Measurements from ENCODE around the gene PMP22.

PMP22 gene

DNA sequence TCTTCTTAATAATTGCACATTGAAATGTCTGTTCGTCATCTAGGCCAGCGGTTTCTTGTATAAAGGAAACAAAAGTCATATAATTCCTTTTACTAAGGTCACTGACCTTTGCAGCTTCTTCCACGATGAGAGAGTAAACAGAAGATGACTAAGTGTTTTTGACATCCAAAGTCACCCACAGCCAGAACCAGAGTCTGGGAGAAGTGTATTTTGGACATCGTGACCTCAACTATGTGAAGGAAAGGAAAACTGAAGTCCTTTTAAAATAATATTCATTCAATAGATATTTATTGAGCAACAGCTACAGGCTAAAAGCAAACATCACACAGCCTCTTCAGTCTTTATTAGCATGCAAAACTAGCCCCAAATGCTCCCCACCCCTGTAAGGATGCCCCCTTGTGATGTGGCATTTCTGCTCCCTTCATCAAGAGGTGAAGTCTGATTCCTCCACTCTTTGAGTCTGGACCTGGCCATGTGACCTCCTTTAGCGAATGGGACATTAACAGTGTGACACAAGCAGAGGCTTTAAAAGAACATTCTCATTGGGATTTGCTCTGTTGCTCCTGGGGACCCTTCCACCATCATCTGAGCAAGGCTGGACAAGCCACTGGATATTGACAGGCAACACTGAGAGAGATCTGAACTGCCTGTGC is 8.1 kb upstream of the PMP22 start:
- ATAC-seq = no peak

DNA sequence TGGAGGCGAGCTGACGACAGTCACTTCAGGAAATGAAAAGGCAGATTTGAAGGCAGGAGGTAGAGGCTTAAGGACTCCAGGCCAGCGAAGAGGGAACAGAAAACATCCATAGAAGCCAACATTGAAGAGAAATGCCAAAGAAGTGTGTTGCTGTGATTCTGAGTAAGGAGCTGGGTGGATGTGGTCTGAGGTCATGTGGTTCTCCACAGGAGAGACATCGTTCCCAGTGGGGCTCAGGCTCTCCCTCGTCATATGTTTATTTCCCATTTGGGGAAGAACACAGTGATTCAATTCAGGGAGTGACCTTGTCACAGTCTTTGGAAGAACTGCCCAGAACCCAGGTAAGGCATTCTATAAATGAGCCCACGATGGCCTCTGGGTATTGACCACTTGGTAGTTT is 6.6 kb upstream of the PMP22 start:
- ATAC-seq = no peak

- ATAC-seq = no peak
Observed at GRCh38 chr17:15270628-15271381, 5.7 kb upstream of the PMP22 start.

DNA sequence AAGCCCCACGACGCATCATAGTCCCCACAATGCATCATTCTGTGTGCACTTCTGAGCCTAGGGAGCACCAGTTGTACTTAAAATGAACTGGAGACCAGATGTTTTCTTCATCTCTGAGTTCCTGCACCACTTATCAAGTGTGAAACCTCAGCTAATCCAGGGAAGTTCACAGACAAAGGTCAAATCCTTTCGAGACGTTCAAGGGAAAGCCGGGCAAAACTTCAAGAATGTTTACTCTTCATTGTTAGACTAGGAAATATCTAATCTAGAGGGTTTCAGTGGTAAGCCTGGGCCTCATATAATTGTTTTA is 4.6 kb upstream of the PMP22 start:
- ATAC-seq = no peak

DNA sequence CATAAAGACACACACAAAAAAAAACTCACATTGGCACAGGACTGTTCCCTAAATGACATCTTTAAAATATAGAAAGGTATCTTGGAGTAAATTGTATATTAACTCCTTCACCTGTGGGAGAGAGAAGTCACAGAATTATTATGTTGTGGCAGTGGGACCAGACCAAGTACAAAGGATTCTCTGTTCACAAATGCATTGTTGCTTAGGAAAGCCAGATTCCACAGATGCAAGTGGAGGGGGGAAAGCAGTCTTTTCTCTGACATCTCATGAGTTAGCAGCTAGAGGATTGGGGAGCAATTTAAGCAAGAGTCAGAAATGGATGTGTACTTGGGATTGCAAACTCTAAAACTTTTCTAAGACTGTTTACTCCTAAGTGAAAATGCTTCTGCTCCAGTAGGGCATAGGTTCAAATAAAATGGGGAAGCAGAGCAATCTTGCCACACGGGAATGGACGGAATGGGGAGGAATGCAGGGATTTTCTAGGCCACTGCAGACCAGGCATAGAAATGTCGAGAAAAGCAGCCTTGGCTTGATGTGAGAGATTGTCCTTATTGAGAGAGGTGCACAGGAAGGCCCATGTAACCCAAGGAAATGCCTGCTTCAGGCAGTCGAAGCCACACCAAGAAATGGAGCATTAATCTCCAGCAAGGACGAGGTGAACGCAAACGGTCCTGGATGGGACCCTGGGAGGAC is 4.1 kb upstream of the PMP22 start:
- no peak for ATAC-seq

DNA sequence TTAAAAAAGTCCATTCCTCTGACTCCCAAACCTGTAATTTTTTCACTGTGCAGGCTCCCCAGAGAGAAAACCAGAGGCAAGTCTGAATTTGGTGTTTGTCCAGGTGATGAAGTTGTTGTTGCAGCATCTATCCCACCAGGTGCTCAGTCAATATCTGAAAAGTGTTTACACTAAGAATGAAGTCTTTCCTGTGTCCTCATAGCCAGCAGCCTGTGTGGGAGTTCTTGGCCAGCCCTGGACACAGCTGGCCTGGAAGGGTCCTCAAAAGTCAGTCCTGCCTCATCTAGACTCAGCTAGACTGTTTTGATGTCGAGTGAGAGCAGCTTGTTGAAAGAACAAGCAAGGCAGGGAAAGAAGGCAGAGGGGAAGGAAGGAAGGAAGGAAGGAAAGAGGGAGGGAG is 3.3 kb upstream of the PMP22 start:
- ATAC-seq = no peak

DNA sequence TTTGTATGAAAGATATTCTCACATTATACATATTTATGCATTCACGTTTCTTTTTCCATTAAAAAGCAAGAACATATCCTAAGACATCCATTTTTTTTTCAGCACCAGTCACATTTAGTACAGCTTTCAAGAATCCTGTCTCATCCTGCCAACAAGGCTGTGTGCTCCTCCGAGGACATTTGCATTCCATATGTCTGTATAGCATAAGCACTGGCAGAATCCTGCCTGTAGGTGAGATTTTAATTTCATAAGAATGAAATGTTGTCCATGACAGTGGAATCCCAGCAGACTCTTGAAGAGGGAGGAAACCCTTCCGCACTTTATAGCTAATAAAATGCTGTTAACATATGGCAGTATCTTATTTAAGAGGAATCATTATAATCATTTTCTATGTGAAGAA is 2.9 kb upstream of the PMP22 start:
- ATAC-seq = no peak

DNA sequence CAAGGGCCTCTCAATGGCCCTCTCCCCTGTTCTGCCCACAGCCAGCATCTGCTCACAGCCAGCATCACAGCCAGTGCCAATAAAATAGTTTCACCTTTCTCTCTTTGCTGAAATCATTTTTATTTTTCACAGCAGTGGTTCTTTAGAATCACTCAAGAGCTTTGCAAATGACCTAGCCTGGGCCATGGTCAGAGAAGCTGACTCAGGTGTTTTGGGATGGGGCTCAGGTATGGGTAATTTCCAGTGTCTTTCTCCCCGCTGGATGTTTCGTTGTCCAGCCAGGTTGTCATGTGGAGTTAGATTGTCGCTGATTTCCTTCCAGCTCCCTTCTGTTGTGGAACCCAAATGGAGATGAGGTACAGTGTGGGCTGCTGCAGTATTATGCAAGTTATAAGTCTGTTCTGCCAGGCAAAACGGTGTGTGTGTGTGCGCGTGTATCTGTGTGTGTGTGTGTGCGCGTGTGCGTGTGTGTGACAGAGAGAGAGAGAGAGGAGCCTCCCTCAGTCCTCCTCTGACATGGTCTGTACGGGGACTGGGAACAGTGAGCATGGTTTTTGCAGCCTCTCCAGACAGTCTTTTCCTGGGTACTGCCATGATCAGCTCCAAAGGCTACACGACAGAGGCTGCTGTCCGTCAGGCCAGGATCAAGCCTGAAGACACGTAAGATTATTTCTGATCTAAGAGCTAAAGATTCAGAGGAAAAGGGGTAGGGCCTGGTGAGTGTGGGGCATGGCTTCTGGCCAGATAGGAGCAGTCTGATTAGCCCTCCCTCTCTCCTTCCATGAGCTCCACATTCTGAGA is 1.4 kb upstream of the PMP22 start:
- ATAC-seq = no peak

DNA sequence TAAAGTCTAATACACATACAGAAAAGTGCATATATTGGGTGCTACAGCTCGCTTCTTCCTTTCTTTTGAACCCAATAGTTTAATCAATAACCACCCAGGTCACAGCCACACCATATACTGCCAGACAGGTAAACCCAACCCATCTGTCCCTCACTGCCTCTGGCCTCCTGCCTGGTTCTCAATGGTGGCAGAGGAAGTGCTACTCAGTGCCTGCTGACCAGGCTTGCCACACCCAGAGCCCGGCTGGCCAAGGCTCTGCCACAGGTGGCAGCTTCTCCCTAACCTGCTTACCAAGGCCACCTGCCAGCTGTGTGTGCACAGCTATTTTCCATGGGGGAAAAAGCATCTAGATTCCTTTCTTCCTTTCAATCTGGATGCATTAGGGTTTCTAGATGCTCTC is 584 bp downstream of the PMP22 start:
- ATAC-seq = no peak

DNA sequence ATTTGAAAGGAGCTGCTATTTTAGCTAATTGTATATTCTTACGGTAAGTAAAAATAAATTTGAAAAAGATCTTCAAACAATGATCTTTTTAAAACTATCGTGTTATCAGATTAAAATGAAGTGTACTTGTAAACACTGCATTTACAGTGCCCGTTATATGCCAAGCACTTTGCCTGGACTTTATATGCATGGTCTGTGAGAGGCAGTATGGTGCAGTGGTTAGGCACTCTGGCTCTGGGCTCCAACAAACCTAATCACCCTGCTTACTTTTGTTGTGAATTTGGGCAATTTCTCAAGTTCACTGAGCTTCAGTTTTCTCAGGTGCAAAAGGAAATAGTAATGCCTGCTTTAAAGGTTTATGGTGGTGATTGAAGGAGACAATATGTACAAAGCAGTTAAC is 1.4 kb downstream of the PMP22 start:
- no peak for ATAC-seq

GRCh38 chr17:15263206-15263579 is 1.9 kb downstream of the PMP22 start:
- no peak for ATAC-seq

- no peak for ATAC-seq
Observed at GRCh38 chr17:15262291-15263205, 2.6 kb downstream of the PMP22 start.

DNA sequence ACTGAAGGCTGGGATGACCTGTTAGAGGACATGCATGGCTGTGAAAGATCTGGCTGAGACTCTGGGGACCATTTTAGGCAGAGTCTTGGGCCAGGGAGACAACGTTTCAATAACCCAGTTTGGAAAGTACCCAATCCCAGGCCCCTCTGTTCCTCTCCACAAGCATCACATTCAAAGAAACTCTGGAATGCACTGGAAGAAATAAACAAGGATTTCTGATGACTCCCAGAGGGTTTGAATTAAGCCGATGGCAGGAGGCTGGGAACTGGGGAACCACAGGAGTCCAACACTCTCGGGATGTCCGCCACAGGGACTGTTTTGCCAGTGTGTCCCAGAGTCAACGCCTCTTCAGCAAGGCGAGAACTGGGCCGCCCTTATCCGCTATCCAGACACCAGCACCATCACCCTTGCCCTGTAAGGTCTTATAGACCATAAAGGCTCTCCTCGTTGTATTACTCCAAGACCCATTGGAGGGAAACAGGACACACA is 3.3 kb downstream of the PMP22 start:
- ATAC-seq = no peak

GRCh38 chr17:15261258-15261801 is 3.8 kb downstream of the PMP22 start:
- ATAC-seq = no peak

GRCh38 chr17:15260376-15261257 is 4.5 kb downstream of the PMP22 start:
- peak; percentile 68 to 83 for ATAC-seq

- ATAC-seq = no peak
Observed at GRCh38 chr17:15257796-15258512, 7.2 kb downstream of the PMP22 start.

- ATAC-seq = peak; percentile 49 to 54
Observed at GRCh38 chr17:15257258-15257788, 7.8 kb downstream of the PMP22 start.

DNA sequence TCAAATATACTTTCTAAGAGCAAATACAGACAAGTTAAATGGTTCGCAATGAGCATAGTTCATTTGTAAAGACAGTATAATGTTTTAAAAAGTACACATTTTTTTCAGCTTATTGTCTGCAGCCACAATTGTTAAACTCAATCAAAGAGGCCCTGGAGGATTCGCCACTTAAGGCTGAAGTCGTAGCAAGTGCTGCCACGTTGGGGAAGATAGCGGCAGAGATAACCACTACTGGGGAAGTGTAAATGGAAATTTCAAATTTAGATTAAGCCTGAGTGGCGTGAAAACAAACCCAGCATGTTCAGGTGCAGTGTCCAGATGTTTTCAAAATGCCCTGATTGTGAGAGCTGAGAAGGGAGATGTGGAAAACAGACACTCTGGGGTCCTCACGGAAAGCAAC is 8.4 kb downstream of the PMP22 start:
- no peak for ATAC-seq

- ATAC-seq = no peak
Observed at GRCh38 chr17:15255713-15256454, 9.2 kb downstream of the PMP22 start.

Data from activated CD4-positive, CD25-positive, alpha-beta regulatory T cell treated with anti-CD3 and anti-CD28 coated beads, Interleukin-2, amount 50 U/mL, for 24 hours (primary cell).